Progenitor cell of endocrine pancreas (in vitro differentiated cells): ENCODE measurements around the gene IFNA21. TPM values are rescaled to one million over a fixed set of nuclear protein-coding genes. Genes with fewer than 3 reads are reported as not detected.
"Not testable (repeated sequence)": the region's sequence is repeated elsewhere in the genome, so short reads cannot be mapped to it uniquely, and the experiment has no call there.

Source experiments
- DNase-seq: peaks from one replicate; pipeline ENCODE4 v3.0.0; 2021; ENCODE audit warnings: low spot score; ENCODE audit not compliant: unreplicated experiment
- H3K27ac Mint-ChIP-seq: 2 replicates; pipeline ENCODE4 v1.8.0; 2021; ENCODE audit warnings: mild to moderate bottlenecking, moderate library complexity, mixed read lengths
- H3K27me3 Mint-ChIP-seq: 2 replicates; pipeline ENCODE4 v1.8.0; 2021; ENCODE audit warnings: mixed read lengths
- H3K36me3 Mint-ChIP-seq: 2 replicates; pipeline ENCODE4 v1.8.0; 2022; ENCODE audit warnings: mixed read lengths; ENCODE audit not compliant: insufficient read depth
- H3K4me1 Mint-ChIP-seq: 2 replicates; pipeline ENCODE4 v1.8.0; 2021; ENCODE audit warnings: low read depth, mixed read lengths
- H3K4me3 Mint-ChIP-seq: 2 replicates; pipeline ENCODE4 v1.8.0; 2021; ENCODE audit warnings: low read depth, mild to moderate bottlenecking, moderate library complexity, mixed read lengths
- H3K9me3 Mint-ChIP-seq: 2 replicates; pipeline ENCODE4 v1.8.0; 2021; ENCODE audit warnings: low read depth, mixed read lengths
- CTCF ChIP-seq: fragments of 200-600 bp; sonication (generic); IDR thresholded peaks from one replicate; pipeline ENCODE4 v1.5.0; 2021; ENCODE audit warnings: antibody characterized with exemption, mild to moderate bottlenecking; ENCODE audit not compliant: unreplicated experiment
- total RNA-seq: library from RNA; stranded (reverse); gene quantifications from 2 replicates; pipeline ENCODE4 v1.2.1, GENCODE V29; 2021

Gene IFNA21
- total RNA-seq, 1 donor from 2014 or later, result not detected

DNA sequence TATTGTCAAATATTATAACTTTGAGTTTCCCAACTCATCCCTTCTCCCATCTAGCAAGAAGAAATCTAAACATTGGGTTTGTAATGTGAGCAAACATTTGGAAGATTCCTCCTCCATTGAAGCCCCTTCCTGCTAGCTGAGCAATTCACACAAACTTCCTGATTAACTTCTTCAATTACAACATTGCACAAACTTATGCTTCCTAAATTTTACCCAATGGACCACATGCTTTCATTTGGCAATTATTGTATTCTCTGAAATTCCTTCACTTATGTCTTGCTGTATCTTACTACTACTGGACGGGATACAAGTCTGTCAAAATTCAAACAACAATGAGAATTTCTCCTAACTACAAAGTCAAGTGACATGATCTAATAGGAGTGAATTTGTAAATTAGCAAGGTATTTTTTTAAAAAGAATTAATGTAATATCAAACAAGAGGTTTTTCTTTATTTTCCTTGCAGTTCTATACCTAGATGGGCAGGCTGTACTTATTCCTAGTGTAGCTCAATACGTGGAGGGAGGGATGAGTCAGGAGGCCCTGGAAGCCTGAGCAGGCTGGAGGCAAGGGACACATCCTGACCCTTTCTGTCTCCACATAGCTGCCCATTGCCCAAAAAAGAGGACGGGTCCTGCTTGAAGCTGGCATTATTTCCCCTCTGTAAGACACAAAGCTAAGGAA is 13.0 kb downstream of the IFNA21 start:
- Mint-ChIP-seq H3K27me3 (no peaks in the 10 kb centered on the region), H3K27ac (no peak overlapping the region), H3K36me3 (no peaks in the 10 kb centered on the region), H3K4me3 (no peak overlapping the region), H3K9me3 (peaks cover 1% of the 10 kb centered on the region), H3K4me1 (peaks cover 1% of the 10 kb centered on the region)
- no peak for TF ChIP-seq CTCF
- no peak for DNase-seq

- Mint-ChIP-seq H3K27ac (no peak overlapping the region), H3K4me1 (no peaks in the 10 kb centered on the region), H3K4me3 (no peak overlapping the region), H3K27me3 (no peaks in the 10 kb centered on the region), H3K9me3 (peaks cover 11% of the 10 kb centered on the region), H3K36me3 (no peaks in the 10 kb centered on the region)
- no peak for DNase-seq
- TF ChIP-seq CTCF, result no peak
Measured at GRCh38 chr9:21144603-21145002, 21.9 kb downstream of the IFNA21 start.

GRCh38 chr9:21141427-21141882 is 25.0 kb downstream of the IFNA21 start, which contains the start of gene IFNW1:
Gene IFNW1 (minus strand): TSS chr9:21141832. CDS start chr9:21141570, 262 bp downstream.
- Mint-ChIP-seq H3K27ac (no peak within 1 kb of the TSS), H3K4me3 (no peak within 1 kb of the TSS), H3K36me3 (no peaks in the 10 kb centered on the region), H3K4me1 (no peaks in the 10 kb centered on the region), H3K27me3 (no peaks in the 10 kb centered on the region), H3K9me3 (no peaks in the 10 kb centered on the region)
- DNase-seq, result no peak
- TF ChIP-seq CTCF, result no peak

GRCh38 chr9:21137020-21137419 is 29.4 kb downstream of the IFNA21 start:
- TF ChIP-seq CTCF, result no peak
- no peaks in the 10 kb centered on the region for H3K36me3 Mint-ChIP-seq
- DNase-seq, result no peak
- no peaks in the 10 kb centered on the region for H3K4me1 Mint-ChIP-seq
- H3K4me3 Mint-ChIP-seq, result no peak overlapping the region
- H3K9me3 Mint-ChIP-seq, result no peaks in the 10 kb centered on the region
- no peak overlapping the region for H3K27ac Mint-ChIP-seq
- peaks cover 5% of the 10 kb centered on the region for H3K27me3 Mint-ChIP-seq

DNA sequence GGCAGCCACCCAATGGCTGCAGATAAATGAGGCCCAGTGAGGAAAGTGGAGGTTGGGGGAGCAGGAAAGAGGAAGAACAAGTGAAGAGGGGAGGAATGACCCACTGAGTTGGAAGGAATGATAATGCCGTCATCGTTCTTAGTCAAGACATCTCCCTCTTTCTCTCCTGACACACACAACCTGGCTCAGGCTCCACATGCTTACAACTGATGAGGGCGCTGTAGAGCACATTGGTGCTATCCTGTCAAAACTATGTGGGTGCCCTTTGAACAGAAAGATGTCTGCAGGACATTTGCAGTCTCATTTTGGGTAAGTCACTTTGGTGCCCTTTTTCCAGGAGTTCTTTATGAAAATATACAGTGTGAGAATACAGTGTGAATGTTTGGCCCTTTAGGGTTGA is 30.7 kb downstream of the IFNA21 start:
- Mint-ChIP-seq H3K4me3 (no peak overlapping the region), H3K27me3 (peaks cover 5% of the 10 kb centered on the region), H3K27ac (no peak overlapping the region), H3K4me1 (no peaks in the 10 kb centered on the region), H3K9me3 (no peaks in the 10 kb centered on the region), H3K36me3 (no peaks in the 10 kb centered on the region)
- TF ChIP-seq CTCF, result no peak
- DNase-seq, result no peak

- not testable (repeated sequence) for H3K4me1 Mint-ChIP-seq, DNase-seq, H3K27ac Mint-ChIP-seq, H3K27me3 Mint-ChIP-seq, H3K9me3 Mint-ChIP-seq, H3K4me3 Mint-ChIP-seq, H3K36me3 Mint-ChIP-seq
Measured at GRCh38 chr9:21128186-21128585, 38.3 kb downstream of the IFNA21 start.
